GM19468 (cell line): ENCODE data around the gene ASPSCR1.

Experiments used
- ATAC-seq: cut with Tn5 transposase; IDR thresholded peaks from one replicate; pipeline ENCODE4 v1.9.1; 2021; ENCODE audit warnings: mild to moderate bottlenecking, moderate library complexity, moderate number of reproducible peaks; ENCODE audit not compliant: unreplicated experiment; ENCODE audit errors: extremely low read depth

Gene ASPSCR1

GRCh38 chr17:81996232-81996756 lies 18.9 kb downstream of the ASPSCR1 start:
- no peak for ATAC-seq

- no peak for ATAC-seq
These were observed 19.5 kb downstream of the ASPSCR1 start for GRCh38 chr17:81996757-81997441.

- ATAC-seq = no peak
These were observed 20.8 kb downstream of the ASPSCR1 start for GRCh38 chr17:81998212-81998611.

GRCh38 chr17:81998691-81999438 lies 21.4 kb downstream of the ASPSCR1 start:
- ATAC-seq = no peak

- ATAC-seq = no peak
These were observed 22.2 kb downstream of the ASPSCR1 start for GRCh38 chr17:81999587-81999975.

- ATAC-seq = no peak
These were observed 22.8 kb downstream of the ASPSCR1 start for GRCh38 chr17:81999976-82000802.

GRCh38 chr17:82000803-82001570 lies 23.6 kb downstream of the ASPSCR1 start:
- ATAC-seq = no peak

- no peak for ATAC-seq
These were observed 24.2 kb downstream of the ASPSCR1 start for GRCh38 chr17:82001571-82002056.

GRCh38 chr17:82003411-82004381 lies 26.3 kb downstream of the ASPSCR1 start:
- no peak for ATAC-seq

- no peak for ATAC-seq
These were observed 27.4 kb downstream of the ASPSCR1 start for GRCh38 chr17:82004517-82005455.

- ATAC-seq = no peak
These were observed 28.4 kb downstream of the ASPSCR1 start for GRCh38 chr17:82005701-82006348.

GRCh38 chr17:82006468-82007227 lies 29.2 kb downstream of the ASPSCR1 start:
- no peak for ATAC-seq

GRCh38 chr17:82007228-82007494 lies 29.7 kb downstream of the ASPSCR1 start:
- ATAC-seq = no peak

- no peak for ATAC-seq
These were observed 30.2 kb downstream of the ASPSCR1 start for GRCh38 chr17:82007495-82008257.

GRCh38 chr17:82008258-82008940 lies 31.0 kb downstream of the ASPSCR1 start:
- ATAC-seq = no peak
